ENCODE results near the gene SPAG9.

GRCh38 chr17:51107778-51108177, 12.9 kb downstream of the SPAG9 start:
- no peak for TF ChIP-seq POLR2AphosphoS5 (IDR thresholded peaks at IDR 0.05)
- no peak for TF ChIP-seq CTCF (IDR thresholded peaks at IDR 0.05)
- no peak for TF ChIP-seq EP300 (IDR thresholded peaks at IDR 0.05)
- TF ChIP-seq POLR2A (IDR thresholded peaks at IDR 0.05): no peak

Data from sigmoid colon (tissue), 4 donors.